ENCODE results near the gene KCNK10. TPM values are rescaled to one million over a fixed set of nuclear protein-coding genes. Genes with fewer than 3 reads are reported as not detected.

Gene KCNK10
- total RNA-seq, 1 donor from 2014 or later = not detected

GRCh38 chr14:88143810-88144209, 179.3 kb downstream of the KCNK10 start:
- Mint-ChIP-seq H3K27me3 (ENCODE audit: low read depth) (peaks cover 52% of the 10 kb centered on the region), H3K36me3 (no peaks in the 10 kb centered on the region), H3K4me1 (peaks cover 7% of the 10 kb centered on the region), H3K4me3 (no peak overlapping the region), H3K27ac (no peak overlapping the region), H3K9me3 (no peaks in the 10 kb centered on the region)
- DNase-seq (ENCODE audit: low spot score in 2 of 2, unreplicated experiment in 2 of 2) = no peak
- TF ChIP-seq CTCF (IDR thresholded peaks at IDR 0.05; ENCODE audit: unreplicated experiment) = no peak

GRCh38 chr14:88142997-88143396, 180.1 kb downstream of the KCNK10 start:
- no peak for TF ChIP-seq CTCF (IDR thresholded peaks at IDR 0.05; ENCODE audit: unreplicated experiment)
- H3K4me3 Mint-ChIP-seq = no peak overlapping the region
- H3K9me3 Mint-ChIP-seq = no peaks in the 10 kb centered on the region
- peaks cover 49% of the 10 kb centered on the region for H3K27me3 Mint-ChIP-seq (ENCODE audit: low read depth)
- H3K27ac Mint-ChIP-seq = no peak overlapping the region
- no peaks in the 10 kb centered on the region for H3K36me3 Mint-ChIP-seq
- DNase-seq (ENCODE audit: low spot score in 2 of 2, unreplicated experiment in 2 of 2) = no peak
- peaks cover 7% of the 10 kb centered on the region for H3K4me1 Mint-ChIP-seq

- Mint-ChIP-seq H3K4me3 (no peak overlapping the region), H3K4me1 (peaks cover 7% of the 10 kb centered on the region), H3K9me3 (no peaks in the 10 kb centered on the region), H3K36me3 (no peaks in the 10 kb centered on the region), H3K27ac (no peak overlapping the region), H3K27me3 (ENCODE audit: low read depth) (peaks cover 53% of the 10 kb centered on the region)
- DNase-seq (ENCODE audit: low spot score in 2 of 2, unreplicated experiment in 2 of 2) = no peak
- no peak for TF ChIP-seq CTCF (IDR thresholded peaks at IDR 0.05; ENCODE audit: unreplicated experiment)
Observed at GRCh38 chr14:88140874-88141273, 182.2 kb downstream of the KCNK10 start.

- H3K27me3 Mint-ChIP-seq (ENCODE audit: low read depth) = peaks cover 43% of the 10 kb centered on the region
- no peak for TF ChIP-seq CTCF (IDR thresholded peaks at IDR 0.05; ENCODE audit: unreplicated experiment)
- no peaks in the 10 kb centered on the region for H3K36me3 Mint-ChIP-seq
- peaks cover 8% of the 10 kb centered on the region for H3K9me3 Mint-ChIP-seq
- DNase-seq (ENCODE audit: low spot score in 2 of 2, unreplicated experiment in 2 of 2) = no peak
- no peaks in the 10 kb centered on the region for H3K4me1 Mint-ChIP-seq
- H3K27ac Mint-ChIP-seq = no peak overlapping the region
- no peak overlapping the region for H3K4me3 Mint-ChIP-seq
Observed at GRCh38 chr14:88137327-88137726, 185.7 kb downstream of the KCNK10 start.

Other genes with a start within 250 kb of the KCNK10 start
- gene SPATA7, start 62.4 kb upstream of the KCNK10 start, total RNA-seq = 17.7 to 19.1 TPM (median 17.9 TPM) in 3 replicates
- gene PTPN21, start 231.7 kb upstream of the KCNK10 start, total RNA-seq = 31.3 to 34.0 TPM (median 31.5 TPM) in 3 replicates
- gene ZC3H14, start 239.8 kb upstream of the KCNK10 start, total RNA-seq = 83.5 to 88.6 TPM (median 85.0 TPM) in 3 replicates

Measured in mesothelial cell of epicardium (in vitro differentiated cells).